CD4-positive, alpha-beta T cell (primary cell): ENCODE data around the gene LRRC36. TPM values are rescaled to one million over a fixed set of nuclear protein-coding genes. Genes with fewer than 3 reads are reported as not detected.
A peak's percentile ranks its signal among the peaks of the same experiment; 100 is the strongest.

Source experiments
- ATAC-seq: fragments of 200-7000 bp; cut with Tn5 transposase; one replicate; pipeline ENCODE4 v1.10.0; 2022; ENCODE audit warnings: mild to moderate bottlenecking; ENCODE audit not compliant: poor library complexity
- CTCF ChIA-PET: fragments of 350-600 bp; sonication (Branson Sonifier 250); formaldehyde crosslinking; loops from one replicate; lab custom pipeline; 2021; ENCODE audit warnings: antibody characterized with exemption, inconsistent platforms; lab: Charles Lee
- POLR2A ChIA-PET: fragments of 350-600 bp; sonication (Branson Sonifier 250); formaldehyde crosslinking; loops from one replicate; lab custom pipeline; 2021; ENCODE audit warnings: antibody characterized with exemption, inconsistent platforms; lab: Charles Lee
- DNase-seq, 14 experiments: peaks; one replicate each; pipeline ENCODE4 v3.0.0-alpha.2; 2013 to 2020; ENCODE audit warnings: mixed read lengths in 2 of 14
- H3K27ac ChIP-seq, 2 donors: one replicate each; pipeline versions ENCODE4 v1.5.1 to v1.7.0; 2013; ENCODE audit warnings: low read length in 2 of 2, low read depth in 1 of 2, mild to moderate bottlenecking in 1 of 2
- H3K27me3 ChIP-seq, 2 experiments: 1 replicate in 1 of 2; 2 replicates in 1 of 2; pipeline versions ENCODE4 v1.6.1 to v1.7.0; 2013; ENCODE audit warnings: low read length in 2 of 2, control low read depth in 1 of 2, mild to moderate bottlenecking in 1 of 2, moderate library complexity in 1 of 2; ENCODE audit not compliant: insufficient read depth in 2 of 2, control insufficient read depth in 1 of 2
- H3K36me3 ChIP-seq: one replicate; pipeline ENCODE4 v1.6.1; 2013; ENCODE audit warnings: low read length, control low read depth; ENCODE audit not compliant: insufficient read depth
- H3K4me1 ChIP-seq: one replicate; pipeline ENCODE4 v1.6.1; 2013; ENCODE audit warnings: low read length, control low read depth; ENCODE audit not compliant: insufficient read depth
- H3K4me3 ChIP-seq: one replicate; pipeline ENCODE4 v1.5.1; 2013; ENCODE audit warnings: mild to moderate bottlenecking, low read length, moderate library complexity
- H3K9me3 ChIP-seq, 2 experiments: 1 replicate in 1 of 2; 2 replicates in 1 of 2; pipeline versions ENCODE4 v1.6.1 to v1.7.0; 2013; ENCODE audit warnings: low read length in 2 of 2, mild to moderate bottlenecking in 2 of 2, control low read depth in 1 of 2, moderate library complexity in 1 of 2; ENCODE audit not compliant: control insufficient read depth in 1 of 2, insufficient read depth in 1 of 2
- H3K27ac Mint-ChIP-seq: one replicate; pipeline ENCODE4 v1.8.0; 2020; ENCODE audit warnings: mixed read lengths
- H3K27me3 Mint-ChIP-seq: one replicate; pipeline ENCODE4 v1.8.0; 2021; ENCODE audit warnings: mixed read lengths
- H3K36me3 Mint-ChIP-seq: one replicate; pipeline ENCODE4 v1.8.0; 2021; ENCODE audit warnings: low read depth, mixed read lengths
- H3K4me1 Mint-ChIP-seq: one replicate; pipeline ENCODE4 v1.8.0; 2021; ENCODE audit warnings: low read depth, mixed read lengths
- H3K4me3 Mint-ChIP-seq: one replicate; pipeline ENCODE4 v1.8.0; 2020; ENCODE audit warnings: mild to moderate bottlenecking, mixed read lengths
- H3K9me3 Mint-ChIP-seq: one replicate; pipeline ENCODE4 v1.8.0; 2020; ENCODE audit warnings: mixed read lengths
- intact Hi-C, 2 experiments: fragments of 100-400 bp; cut with DNase I in 1 of 2; cut with micrococcal nuclease in 1 of 2; formaldehyde crosslinking; loops; one replicate each; pipeline versions ENCODE4 v1.15.1 to v1.9.0; 2023 to 2025; cut with DNase I, micrococcal nuclease
- total RNA-seq, 174 experiments: library from RNA in 2 of 174; stranded (reverse) in 2 of 174; gene quantifications; one replicate each; pipeline ENCODE4 v1.2.3 and lab custom pipeline; 2021 to 2026
- TF ChIP-seq, protein P1 (sequence below): fragments of 200-600 bp; IDR thresholded peaks from one replicate; pipeline ENCODE4 v1.8.0; 2022; ENCODE audit warnings: antibody characterized with exemption, mild to moderate bottlenecking

Gene LRRC36
- total RNA-seq, 2 experiments from 2014 or later, result not detected

- Histone ChIP-seq H3K36me3 (no peaks in the 10 kb centered on the region), H3K4me3 (peak overlapping the region; percentile 3), H3K27me3 (peaks cover 37 to 44% of the 10 kb centered on the region in 2 experiments), H3K4me1 (peaks cover 34% of the 10 kb centered on the region), H3K9me3 (peaks cover 0 to 15% of the 10 kb centered on the region in 2 experiments), H3K27ac (no peak overlapping the region)
- CTCF ChIA-PET, result no interaction called here
- no peaks in the 10 kb centered on the region for H3K36me3 Mint-ChIP-seq
- no peak overlapping the region for H3K4me3 Mint-ChIP-seq
- POLR2A ChIA-PET, result no interaction called here
- peaks cover 8% of the 10 kb centered on the region for H3K4me1 Mint-ChIP-seq
- H3K27ac Mint-ChIP-seq, result no peak overlapping the region
- no peaks in the 10 kb centered on the region for H3K9me3 Mint-ChIP-seq
- intact Hi-C loops, result loop anchor here (5.0 to 10.0 kb wide), 3 partner anchors 118 to 418 kb away; partner anchors contain the start of gene PLEKHG4 (in 1 of the 2)
- DNase-seq (no peak), ATAC-seq (no peak)
- peaks cover 41% of the 10 kb centered on the region for H3K27me3 Mint-ChIP-seq
- TF ChIP-seq, protein P1, sequence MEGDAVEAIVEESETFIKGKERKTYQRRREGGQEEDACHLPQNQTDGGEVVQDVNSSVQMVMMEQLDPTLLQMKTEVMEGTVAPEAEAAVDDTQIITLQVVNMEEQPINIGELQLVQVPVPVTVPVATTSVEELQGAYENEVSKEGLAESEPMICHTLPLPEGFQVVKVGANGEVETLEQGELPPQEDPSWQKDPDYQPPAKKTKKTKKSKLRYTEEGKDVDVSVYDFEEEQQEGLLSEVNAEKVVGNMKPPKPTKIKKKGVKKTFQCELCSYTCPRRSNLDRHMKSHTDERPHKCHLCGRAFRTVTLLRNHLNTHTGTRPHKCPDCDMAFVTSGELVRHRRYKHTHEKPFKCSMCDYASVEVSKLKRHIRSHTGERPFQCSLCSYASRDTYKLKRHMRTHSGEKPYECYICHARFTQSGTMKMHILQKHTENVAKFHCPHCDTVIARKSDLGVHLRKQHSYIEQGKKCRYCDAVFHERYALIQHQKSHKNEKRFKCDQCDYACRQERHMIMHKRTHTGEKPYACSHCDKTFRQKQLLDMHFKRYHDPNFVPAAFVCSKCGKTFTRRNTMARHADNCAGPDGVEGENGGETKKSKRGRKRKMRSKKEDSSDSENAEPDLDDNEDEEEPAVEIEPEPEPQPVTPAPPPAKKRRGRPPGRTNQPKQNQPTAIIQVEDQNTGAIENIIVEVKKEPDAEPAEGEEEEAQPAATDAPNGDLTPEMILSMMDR, result no peak
Observed at GRCh38 chr16:67395105-67395457, 68.5 kb downstream of the LRRC36 start.

DNA sequence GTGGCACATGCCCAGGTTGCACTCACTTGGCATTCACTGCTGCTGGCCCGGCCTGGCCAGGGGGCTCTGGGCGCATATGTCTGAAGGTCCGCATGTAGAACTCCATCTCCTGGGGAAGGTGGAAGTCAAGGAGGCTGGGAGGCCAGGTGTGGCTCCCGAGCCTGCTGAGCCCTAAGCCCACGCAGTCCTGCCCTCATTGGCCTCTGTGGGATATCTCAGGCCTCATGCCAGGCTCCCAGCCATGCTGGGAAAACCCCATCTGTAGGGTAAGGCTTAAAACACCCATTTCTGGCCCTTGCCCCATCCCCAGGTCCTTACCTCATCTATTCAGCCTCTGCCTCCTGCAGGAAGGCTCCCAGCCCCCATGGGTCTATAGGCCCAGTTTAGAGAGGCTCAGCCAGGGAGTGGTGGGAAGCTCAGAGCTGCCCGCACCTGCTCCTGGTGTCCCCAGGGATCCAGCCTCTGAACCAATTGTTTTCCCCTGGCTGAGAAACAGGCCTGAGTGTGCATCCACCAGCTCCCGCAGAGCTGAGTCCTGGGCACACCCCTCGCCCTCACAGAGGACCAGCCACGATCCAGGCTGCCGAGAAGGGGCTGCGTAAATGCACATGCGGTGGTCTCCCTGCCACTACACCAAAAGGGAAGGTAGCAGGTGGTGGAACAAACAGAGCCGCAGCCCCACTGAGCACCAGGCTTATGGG lies 69.0 kb downstream of the LRRC36 start:
- intact Hi-C loops, result loop anchor here (5.0 to 10.0 kb wide), 3 partner anchors 118 to 418 kb away; partner anchors contain the start of gene PLEKHG4 (in 1 of the 2)
- DNase-seq, result no peak
- CTCF ChIA-PET, result no interaction called here
- peaks cover 0 to 15% of the 10 kb centered on the region in 2 experiments for H3K9me3 ChIP-seq
- H3K4me3 ChIP-seq, result no peak overlapping the region
- Mint-ChIP-seq H3K27ac (no peak overlapping the region), H3K27me3 (peaks cover 39% of the 10 kb centered on the region), H3K36me3 (no peaks in the 10 kb centered on the region), H3K9me3 (no peaks in the 10 kb centered on the region), H3K4me3 (no peak overlapping the region), H3K4me1 (peaks cover 8% of the 10 kb centered on the region)
- H3K27ac ChIP-seq, result no peak overlapping the region
- H3K27me3 ChIP-seq, result peaks cover 37 to 44% of the 10 kb centered on the region in 2 experiments
- TF ChIP-seq, protein P1, result no peak
- H3K36me3 ChIP-seq, result no peaks in the 10 kb centered on the region
- POLR2A ChIA-PET, result no interaction called here
- H3K4me1 ChIP-seq, result peaks cover 34% of the 10 kb centered on the region
- ATAC-seq, result no peak

- Mint-ChIP-seq H3K9me3 (no peaks in the 10 kb centered on the region), H3K4me3 (no peak overlapping the region), H3K27ac (no peak overlapping the region), H3K36me3 (no peaks in the 10 kb centered on the region), H3K27me3 (peaks cover 34% of the 10 kb centered on the region), H3K4me1 (peaks cover 8% of the 10 kb centered on the region)
- no peaks in the 10 kb centered on the region for H3K36me3 ChIP-seq
- no peak overlapping the region for H3K4me3 ChIP-seq
- H3K9me3 ChIP-seq, result peaks cover 0 to 15% of the 10 kb centered on the region in 2 experiments
- CTCF ChIA-PET, result no interaction called here
- peaks cover 35 to 44% of the 10 kb centered on the region in 2 experiments for H3K27me3 ChIP-seq
- TF ChIP-seq, protein P1, result no peak
- DNase-seq, result peak in 1 of 14 experiments; percentile 34
- POLR2A ChIA-PET, result no interaction called here
- no peak overlapping the region for H3K27ac ChIP-seq
- intact Hi-C loops, result loop anchor here (5.0 to 10.0 kb wide), 3 partner anchors 119 to 419 kb away; partner anchors contain the start of gene PLEKHG4 (in 1 of the 2)
- H3K4me1 ChIP-seq, result peaks cover 30% of the 10 kb centered on the region
- ATAC-seq, result no peak
Observed at GRCh38 chr16:67396159-67397035, 69.8 kb downstream of the LRRC36 start.
